Astrocyte (in vitro differentiated cells and primary cell): ENCODE measurements around the gene SPTLC3. TPM values are rescaled to one million over a fixed set of nuclear protein-coding genes. Genes with fewer than 3 reads are reported as not detected.

ENCODE experiments used
- DNase-seq: peaks from one replicate; pipeline ENCODE4 v3.0.0-alpha.2; 2010; ENCODE audit warnings: low read depth
- FAIRE-seq: peaks from 2 replicates; lab custom pipeline; 2011; peaks lifted over from hg19 to GRCh38; lab: Jason Lieb, UNC
- H2AFZ ChIP-seq: 2 replicates; pipeline ENCODE4 v1.6.0; 2012; ENCODE audit warnings: low read depth, low read length, inconsistent platforms
- H3K27ac ChIP-seq: 2 replicates; pipeline ENCODE4 v1.5.1; 2011; ENCODE audit warnings: low read depth, low read length, inconsistent platforms
- H3K27me3 ChIP-seq: 2 replicates; pipeline ENCODE4 v1.6.0; 2011; ENCODE audit warnings: low read length, inconsistent platforms; ENCODE audit not compliant: insufficient read depth
- H3K36me3 ChIP-seq: 2 replicates; pipeline ENCODE4 v1.5.1; 2011; ENCODE audit warnings: low read length, inconsistent platforms; ENCODE audit not compliant: insufficient read depth
- H3K4me1 ChIP-seq: 2 replicates; pipeline ENCODE4 v1.5.1; 2011; ENCODE audit warnings: low read length, inconsistent platforms; ENCODE audit not compliant: insufficient read depth
- H3K4me2 ChIP-seq: 2 replicates; pipeline ENCODE4 v1.6.0; 2012; ENCODE audit warnings: low read length, inconsistent platforms
- H3K4me3 ChIP-seq: 2 replicates; pipeline ENCODE4 v1.5.1; 2011; ENCODE audit warnings: low read depth, mild to moderate bottlenecking, low read length, inconsistent platforms; ENCODE audit not compliant: insufficient read depth
- H3K79me2 ChIP-seq: 2 replicates; pipeline ENCODE4 v1.6.0; 2012; ENCODE audit warnings: mild to moderate bottlenecking, low read length, inconsistent platforms; ENCODE audit not compliant: insufficient read depth
- H3K9ac ChIP-seq: 2 replicates; pipeline ENCODE4 v1.6.0; 2012; ENCODE audit warnings: mild to moderate bottlenecking, low read length, inconsistent platforms
- H3K9me3 ChIP-seq: 2 replicates; pipeline ENCODE4 v1.5.1; 2012; ENCODE audit warnings: low read depth, mild to moderate bottlenecking, low read length, inconsistent platforms; ENCODE audit not compliant: insufficient read depth
- H4K20me1 ChIP-seq: 2 replicates; pipeline ENCODE4 v1.6.0; 2012; ENCODE audit warnings: low read length, inconsistent platforms; ENCODE audit not compliant: insufficient read depth
- H3K27ac Mint-ChIP-seq: one replicate; pipeline ENCODE4 v1.8.0; 2021; ENCODE audit warnings: mild to moderate bottlenecking, mixed read lengths; ENCODE audit not compliant: unreplicated experiment
- H3K27me3 Mint-ChIP-seq: one replicate; pipeline ENCODE4 v1.8.0; 2021; ENCODE audit warnings: low read depth, mixed read lengths; ENCODE audit not compliant: unreplicated experiment
- H3K36me3 Mint-ChIP-seq: one replicate; pipeline ENCODE4 v1.8.0; 2021; ENCODE audit warnings: low read depth, mixed read lengths; ENCODE audit not compliant: unreplicated experiment
- H3K4me1 Mint-ChIP-seq: one replicate; pipeline ENCODE4 v1.8.0; 2021; ENCODE audit warnings: low read depth, mixed read lengths; ENCODE audit not compliant: unreplicated experiment
- H3K4me3 Mint-ChIP-seq: one replicate; pipeline ENCODE4 v1.8.0; 2021; ENCODE audit warnings: mild to moderate bottlenecking, moderate library complexity, mixed read lengths; ENCODE audit not compliant: unreplicated experiment
- H3K9me3 Mint-ChIP-seq: one replicate; pipeline ENCODE4 v1.8.0; 2021; ENCODE audit warnings: mild to moderate bottlenecking, mixed read lengths; ENCODE audit not compliant: unreplicated experiment
- EZH2 ChIP-seq: IDR thresholded peaks from 2 replicates; pipeline ENCODE4 v1.6.1; 2012; ENCODE audit warnings: mild to moderate bottlenecking, low read length, inconsistent platforms; ENCODE audit not compliant: insufficient read depth
- total RNA-seq: library from RNA; stranded (reverse); gene quantifications from 2 replicates; pipeline ENCODE4 v1.2.1, GENCODE V29; 2021
- TF ChIP-seq, protein P1 (sequence below): IDR thresholded peaks from 2 replicates; pipeline ENCODE4 v1.5.1; 2011; ENCODE audit warnings: low read depth, mild to moderate bottlenecking, inconsistent platforms, low read length, moderate library complexity; ENCODE audit not compliant: insufficient read depth

SPTLC3 gene
- total RNA-seq, 1 donor from 2014 or later: 5.7 TPM

DNA sequence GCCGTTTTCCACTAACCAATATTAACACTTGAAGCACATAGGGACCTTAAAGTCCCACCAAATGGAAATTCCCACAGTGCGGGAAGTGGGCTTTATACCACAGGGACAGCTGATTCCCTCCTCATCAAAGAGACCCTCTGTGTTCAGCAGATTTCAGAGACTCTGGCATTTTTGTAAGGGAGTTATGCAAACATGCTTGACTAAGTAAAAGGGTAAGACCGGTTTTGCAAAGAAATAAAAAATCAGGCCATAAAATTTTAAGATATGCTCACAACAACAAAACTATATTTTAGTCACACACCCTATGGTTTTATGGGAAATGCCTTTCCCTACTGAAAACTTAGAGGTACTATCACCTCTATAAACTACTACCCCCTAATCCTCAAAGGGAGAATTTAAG, 45.4 kb upstream of the SPTLC3 start:
- no peaks in the 10 kb centered on the region for H3K9me3 Mint-ChIP-seq
- Histone ChIP-seq H3K36me3 (no peaks in the 10 kb centered on the region), H3K4me2 (no peak overlapping the region), H4K20me1 (no peaks in the 10 kb centered on the region), H3K9ac (no peak overlapping the region), H3K4me3 (no peak overlapping the region), H3K79me2 (no peaks in the 10 kb centered on the region), H3K27me3 (no peaks in the 10 kb centered on the region), H3K4me1 (no peaks in the 10 kb centered on the region), H3K27ac (no peak overlapping the region), H3K9me3 (no peaks in the 10 kb centered on the region), H2AFZ (no peak overlapping the region)
- H3K4me3 Mint-ChIP-seq: no peak overlapping the region
- DNase-seq (no peak), FAIRE-seq (no peak)
- H3K4me1 Mint-ChIP-seq: peaks cover 8% of the 10 kb centered on the region
- H3K27ac Mint-ChIP-seq: no peak overlapping the region
- peaks cover 3% of the 10 kb centered on the region for H3K27me3 Mint-ChIP-seq
- H3K36me3 Mint-ChIP-seq: no peaks in the 10 kb centered on the region
- TF ChIP-seq, protein P1, sequence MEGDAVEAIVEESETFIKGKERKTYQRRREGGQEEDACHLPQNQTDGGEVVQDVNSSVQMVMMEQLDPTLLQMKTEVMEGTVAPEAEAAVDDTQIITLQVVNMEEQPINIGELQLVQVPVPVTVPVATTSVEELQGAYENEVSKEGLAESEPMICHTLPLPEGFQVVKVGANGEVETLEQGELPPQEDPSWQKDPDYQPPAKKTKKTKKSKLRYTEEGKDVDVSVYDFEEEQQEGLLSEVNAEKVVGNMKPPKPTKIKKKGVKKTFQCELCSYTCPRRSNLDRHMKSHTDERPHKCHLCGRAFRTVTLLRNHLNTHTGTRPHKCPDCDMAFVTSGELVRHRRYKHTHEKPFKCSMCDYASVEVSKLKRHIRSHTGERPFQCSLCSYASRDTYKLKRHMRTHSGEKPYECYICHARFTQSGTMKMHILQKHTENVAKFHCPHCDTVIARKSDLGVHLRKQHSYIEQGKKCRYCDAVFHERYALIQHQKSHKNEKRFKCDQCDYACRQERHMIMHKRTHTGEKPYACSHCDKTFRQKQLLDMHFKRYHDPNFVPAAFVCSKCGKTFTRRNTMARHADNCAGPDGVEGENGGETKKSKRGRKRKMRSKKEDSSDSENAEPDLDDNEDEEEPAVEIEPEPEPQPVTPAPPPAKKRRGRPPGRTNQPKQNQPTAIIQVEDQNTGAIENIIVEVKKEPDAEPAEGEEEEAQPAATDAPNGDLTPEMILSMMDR: no peak
- TF ChIP-seq EZH2: no peak

DNA sequence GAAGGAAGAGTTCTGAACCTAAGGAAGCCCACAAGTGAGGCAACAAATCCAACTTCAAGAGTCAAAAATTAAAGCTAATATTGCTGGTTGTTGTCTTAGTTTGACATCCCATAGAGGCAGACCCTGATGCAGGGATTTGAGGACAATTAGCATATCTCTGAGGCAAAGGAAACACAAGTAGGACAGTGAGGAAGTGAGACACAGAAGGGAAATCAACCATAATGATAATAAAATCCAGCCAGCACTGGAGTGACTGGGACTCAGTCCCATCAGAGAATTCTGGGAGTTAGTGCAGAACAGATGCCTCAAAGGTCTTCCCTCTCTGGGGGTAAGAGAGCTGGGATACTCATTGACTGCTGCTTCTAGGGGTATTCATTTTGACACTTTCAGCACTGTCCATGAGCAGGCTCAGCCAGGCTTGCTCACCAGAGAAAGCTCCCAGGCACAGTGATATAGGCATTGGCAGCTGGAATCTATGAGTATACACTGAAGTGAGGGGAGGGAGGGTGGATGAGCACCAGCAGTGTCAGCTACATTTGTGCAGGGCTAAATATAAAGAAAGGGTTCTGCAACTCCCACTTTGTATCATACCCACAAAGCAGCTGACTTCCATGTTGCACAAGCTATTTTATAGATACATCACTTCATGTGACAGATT, 43.4 kb upstream of the SPTLC3 start:
- Mint-ChIP-seq H3K4me3 (no peak overlapping the region), H3K4me1 (peaks cover 8% of the 10 kb centered on the region), H3K9me3 (no peaks in the 10 kb centered on the region), H3K27ac (no peak overlapping the region), H3K27me3 (peaks cover 3% of the 10 kb centered on the region), H3K36me3 (no peaks in the 10 kb centered on the region)
- H3K9me3 ChIP-seq: no peaks in the 10 kb centered on the region
- no peak overlapping the region for H3K9ac ChIP-seq
- H3K27ac ChIP-seq: no peak overlapping the region
- DNase-seq: no peak
- no peak overlapping the region for H3K4me2 ChIP-seq
- H3K27me3 ChIP-seq: no peaks in the 10 kb centered on the region
- FAIRE-seq: no peak
- no peak for TF ChIP-seq EZH2
- TF ChIP-seq, protein P1: no peak
- H2AFZ ChIP-seq: no peak overlapping the region
- no peaks in the 10 kb centered on the region for H4K20me1 ChIP-seq
- H3K4me1 ChIP-seq: no peaks in the 10 kb centered on the region
- no peaks in the 10 kb centered on the region for H3K36me3 ChIP-seq
- no peaks in the 10 kb centered on the region for H3K79me2 ChIP-seq
- H3K4me3 ChIP-seq: no peak overlapping the region

DNA sequence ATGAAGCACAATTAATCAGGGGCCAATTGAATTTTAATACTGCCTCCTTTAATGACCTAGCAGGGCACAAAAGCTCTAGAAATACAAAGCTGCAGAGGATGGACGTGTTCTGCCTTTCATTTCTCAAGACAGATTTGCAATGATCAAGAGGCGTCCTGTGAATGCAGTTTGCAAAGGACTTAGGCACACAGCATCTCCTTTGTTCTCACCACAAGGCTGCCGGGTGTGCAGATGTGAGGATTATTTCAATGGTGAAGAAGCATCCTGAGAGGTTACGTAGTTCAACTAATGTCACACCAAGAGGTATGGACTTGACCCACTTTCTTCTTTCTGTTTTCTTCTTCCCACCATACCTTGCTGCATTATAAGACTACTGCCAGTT, 42.9 kb upstream of the SPTLC3 start:
- H3K27me3 Mint-ChIP-seq: peaks cover 3% of the 10 kb centered on the region
- DNase-seq (no peak), FAIRE-seq (no peak)
- Histone ChIP-seq H3K4me3 (no peak overlapping the region), H3K4me2 (no peak overlapping the region), H2AFZ (no peak overlapping the region), H3K79me2 (no peaks in the 10 kb centered on the region), H3K4me1 (no peaks in the 10 kb centered on the region), H3K36me3 (no peaks in the 10 kb centered on the region), H3K27ac (no peak overlapping the region), H3K27me3 (no peaks in the 10 kb centered on the region), H3K9ac (no peak overlapping the region), H3K9me3 (no peaks in the 10 kb centered on the region), H4K20me1 (no peaks in the 10 kb centered on the region)
- no peak overlapping the region for H3K27ac Mint-ChIP-seq
- no peaks in the 10 kb centered on the region for H3K9me3 Mint-ChIP-seq
- H3K36me3 Mint-ChIP-seq: no peaks in the 10 kb centered on the region
- TF ChIP-seq, protein P1: no peak
- no peak for TF ChIP-seq EZH2
- H3K4me1 Mint-ChIP-seq: peaks cover 11% of the 10 kb centered on the region
- H3K4me3 Mint-ChIP-seq: no peak overlapping the region
